Keratinocyte (primary cell): ENCODE results near the gene DUSP7. TPM values are rescaled to one million over a fixed set of nuclear protein-coding genes. Genes with fewer than 3 reads are reported as not detected.

Experiments used
- DNase-seq: peaks from one replicate; pipeline ENCODE4 v3.0.0-alpha.2; 2011; ENCODE audit warnings: low read depth, missing footprints, low spot score
- FAIRE-seq: peaks from 2 replicates; lab custom pipeline; 2011; peaks lifted over from hg19 to GRCh38; lab: Jason Lieb, UNC
- H2AFZ ChIP-seq: 2 replicates; pipeline ENCODE4 v1.6.0; 2012; ENCODE audit warnings: low read length, control low read depth, inconsistent platforms; ENCODE audit not compliant: control insufficient read depth
- H3K27ac ChIP-seq: 2 replicates; pipeline ENCODE4 v1.5.1; 2011; ENCODE audit warnings: low read length; ENCODE audit not compliant: control insufficient read depth, insufficient read depth
- H3K27me3 ChIP-seq: 3 replicates; pipeline ENCODE4 v1.6.0; 2011; ENCODE audit warnings: low read length; ENCODE audit not compliant: control insufficient read depth, insufficient read depth; ENCODE audit errors: extremely low read depth
- H3K36me3 ChIP-seq, 2 experiments: 2 replicates in 1 of 2; 3 replicates in 1 of 2; pipeline ENCODE4 v1.5.1; 2011; ENCODE audit warnings: low read length in 2 of 2, mild to moderate bottlenecking in 1 of 2; ENCODE audit not compliant: control insufficient read depth in 2 of 2, insufficient read depth in 2 of 2; ENCODE audit errors: extremely low read depth in 1 of 2
- H3K4me1 ChIP-seq: 3 replicates; pipeline ENCODE4 v1.5.1; 2011; ENCODE audit warnings: low read length; ENCODE audit not compliant: control insufficient read depth, insufficient read depth; ENCODE audit errors: extremely low read depth
- H3K4me2 ChIP-seq: 3 replicates; pipeline ENCODE4 v1.6.0; 2011; ENCODE audit warnings: low read depth, low read length; ENCODE audit not compliant: control insufficient read depth, insufficient read depth; ENCODE audit errors: extremely low read depth
- H3K4me3 ChIP-seq, 3 experiments: fragments of 200-600 bp in 1 of 3; sonication (generic) in 1 of 3; 2 replicates in 2 of 3; 3 replicates in 1 of 3; pipeline ENCODE4 v1.5.1; 2011 to 2016; ENCODE audit warnings: low read length in 3 of 3, mild to moderate bottlenecking in 3 of 3, control low read depth in 2 of 3, inconsistent platforms in 1 of 3, low read depth in 1 of 3, mixed read lengths in 1 of 3, mixed run types in 1 of 3, moderate library complexity in 1 of 3; ENCODE audit not compliant: control insufficient read depth in 2 of 3, insufficient read depth in 2 of 3; ENCODE audit errors: extremely low read depth in 1 of 3
- H3K79me2 ChIP-seq: 2 replicates; pipeline ENCODE4 v1.6.0; 2012; ENCODE audit warnings: low read length; ENCODE audit not compliant: control insufficient read depth, insufficient read depth
- H3K9ac ChIP-seq: 3 replicates; pipeline ENCODE4 v1.6.0; 2011; ENCODE audit warnings: low read length; ENCODE audit not compliant: control insufficient read depth, insufficient read depth; ENCODE audit errors: extremely low read depth
- H3K9me1 ChIP-seq: 3 replicates; pipeline ENCODE4 v1.6.0; 2011; ENCODE audit warnings: low read length; ENCODE audit not compliant: control insufficient read depth, insufficient read depth; ENCODE audit errors: extremely low read depth
- H3K9me3 ChIP-seq: 2 replicates; pipeline ENCODE4 v1.5.1; 2012; ENCODE audit warnings: low read depth, low read length; ENCODE audit not compliant: control insufficient read depth
- H4K20me1 ChIP-seq: 3 replicates; pipeline ENCODE4 v1.6.0; 2011; ENCODE audit warnings: low read length; ENCODE audit not compliant: control insufficient read depth, insufficient read depth; ENCODE audit errors: extremely low read depth
- EZH2 ChIP-seq: IDR thresholded peaks from one replicate; pipeline ENCODE4 v1.6.1; 2012; ENCODE audit warnings: inconsistent platforms, mild to moderate bottlenecking, low read length, moderate library complexity
- dilution Hi-C: fragments of 300-500 bp; cut with MboI; formaldehyde crosslinking; loops from one replicate; pipeline ENCODE4 v1.7.0; 2020; ENCODE audit warnings: low sequenced_read_pairs; ENCODE audit not compliant: extremely low pct_ligation_motif_present
- polyA plus RNA-seq, 5 experiments: library from polyadenylated mRNA; depleted of rRNA in 3 of 5; stranded (reverse) in 3 of 5; stranded (forward) in 1 of 5; unstranded in 1 of 5; fragments of >200 nt; gene quantifications; 1 replicate in 1 of 5; 2 replicates in 3 of 5; 3 replicates in 1 of 5; pipeline versions ENCODE4 v1.2.1 to v1.2.3, GENCODE V29; 2011 to 2012; ENCODE audit warnings: missing spikeins in 2 of 5, low read depth in 1 of 5, low replicate concordance in 1 of 5
- TF ChIP-seq, protein P1 (sequence below), 3 experiments: IDR thresholded peaks in 1 of 3; conservative IDR thresholded peaks in 1 of 3; optimal IDR thresholded peaks in 1 of 3; 2 replicates in 2 of 3; 3 replicates in 1 of 3; pipeline versions ENCODE3 to v1.5.1; 2011; ENCODE audit warnings: low read length in 3 of 3, mild to moderate bottlenecking in 3 of 3, moderate library complexity in 2 of 3, control low read depth in 1 of 3, inconsistent platforms in 1 of 3; ENCODE audit not compliant: insufficient read depth in 2 of 3; ENCODE audit errors: extremely low read depth in 1 of 3

Gene DUSP7
- polyA plus RNA-seq, 1 donor (not counting 4 experiments of a cell fraction or from before 2014, with no cell fraction given), result 103 TPM

DNA sequence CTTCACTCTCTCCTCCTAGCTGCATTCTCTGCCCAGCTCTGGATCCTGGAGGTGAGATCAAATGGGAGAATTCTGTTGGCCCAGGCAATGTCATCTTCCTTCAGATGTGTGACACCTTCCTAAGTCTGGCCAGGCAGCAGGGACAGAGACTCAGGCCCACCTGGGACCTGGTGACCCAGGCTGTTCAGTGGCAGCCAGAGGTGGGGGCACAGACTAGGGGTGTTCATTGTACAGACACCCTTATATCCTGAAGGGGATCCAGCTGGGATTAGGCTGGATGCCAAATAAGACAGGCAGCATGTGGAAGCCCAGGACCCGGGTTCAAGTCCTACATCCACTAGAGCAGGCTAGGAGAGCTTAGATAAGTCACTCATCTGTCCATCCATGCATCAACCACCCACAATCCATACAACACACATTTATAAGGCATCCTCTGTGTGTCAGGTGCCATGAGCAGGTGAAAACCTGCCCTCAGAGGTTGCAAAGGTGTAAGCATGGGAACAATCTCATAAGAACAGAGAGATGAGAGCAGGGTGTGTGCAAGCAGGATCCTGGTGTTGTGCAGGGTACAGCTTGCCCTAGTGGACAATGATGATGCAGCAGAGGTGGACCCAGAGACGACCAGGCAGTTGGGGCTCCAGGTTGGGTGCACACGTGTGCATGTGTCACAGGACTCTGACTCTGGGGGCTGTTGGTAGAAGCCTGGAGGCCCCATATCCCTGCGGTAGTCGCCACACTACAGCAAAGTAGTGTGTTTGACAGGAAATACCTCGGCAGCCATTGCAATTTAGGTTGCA lies 42.4 kb downstream of the DUSP7 start:
- no peaks in the 10 kb centered on the region for H3K79me2 ChIP-seq
- no peak for TF ChIP-seq EZH2
- TF ChIP-seq, protein P1, sequence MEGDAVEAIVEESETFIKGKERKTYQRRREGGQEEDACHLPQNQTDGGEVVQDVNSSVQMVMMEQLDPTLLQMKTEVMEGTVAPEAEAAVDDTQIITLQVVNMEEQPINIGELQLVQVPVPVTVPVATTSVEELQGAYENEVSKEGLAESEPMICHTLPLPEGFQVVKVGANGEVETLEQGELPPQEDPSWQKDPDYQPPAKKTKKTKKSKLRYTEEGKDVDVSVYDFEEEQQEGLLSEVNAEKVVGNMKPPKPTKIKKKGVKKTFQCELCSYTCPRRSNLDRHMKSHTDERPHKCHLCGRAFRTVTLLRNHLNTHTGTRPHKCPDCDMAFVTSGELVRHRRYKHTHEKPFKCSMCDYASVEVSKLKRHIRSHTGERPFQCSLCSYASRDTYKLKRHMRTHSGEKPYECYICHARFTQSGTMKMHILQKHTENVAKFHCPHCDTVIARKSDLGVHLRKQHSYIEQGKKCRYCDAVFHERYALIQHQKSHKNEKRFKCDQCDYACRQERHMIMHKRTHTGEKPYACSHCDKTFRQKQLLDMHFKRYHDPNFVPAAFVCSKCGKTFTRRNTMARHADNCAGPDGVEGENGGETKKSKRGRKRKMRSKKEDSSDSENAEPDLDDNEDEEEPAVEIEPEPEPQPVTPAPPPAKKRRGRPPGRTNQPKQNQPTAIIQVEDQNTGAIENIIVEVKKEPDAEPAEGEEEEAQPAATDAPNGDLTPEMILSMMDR (optimal IDR thresholded peaks at IDR 0.05 in 1 of 3, IDR thresholded peaks at IDR 0.05 in 1 of 3, conservative IDR thresholded peaks at IDR 0.05 in 1 of 3; ENCODE audit: extremely low read depth in 1 of 3, insufficient read depth in 2 of 3, low read length in 3 of 3), result no peak
- H3K4me1 ChIP-seq, result no peaks in the 10 kb centered on the region
- no peak overlapping the region for H3K4me3 ChIP-seq
- H3K27ac ChIP-seq, result no peak overlapping the region
- H3K9me3 ChIP-seq, result no peaks in the 10 kb centered on the region
- H4K20me1 ChIP-seq, result no peaks in the 10 kb centered on the region
- no peak overlapping the region for H2AFZ ChIP-seq
- H3K27me3 ChIP-seq, result no peaks in the 10 kb centered on the region
- dilution Hi-C loops, result no loop called here
- H3K36me3 ChIP-seq, result no peaks in the 10 kb centered on the region
- no peak overlapping the region for H3K9ac ChIP-seq
- no peaks in the 10 kb centered on the region for H3K9me1 ChIP-seq
- FAIRE-seq (no peak), DNase-seq (no peak)
- no peak overlapping the region for H3K4me2 ChIP-seq

DNA sequence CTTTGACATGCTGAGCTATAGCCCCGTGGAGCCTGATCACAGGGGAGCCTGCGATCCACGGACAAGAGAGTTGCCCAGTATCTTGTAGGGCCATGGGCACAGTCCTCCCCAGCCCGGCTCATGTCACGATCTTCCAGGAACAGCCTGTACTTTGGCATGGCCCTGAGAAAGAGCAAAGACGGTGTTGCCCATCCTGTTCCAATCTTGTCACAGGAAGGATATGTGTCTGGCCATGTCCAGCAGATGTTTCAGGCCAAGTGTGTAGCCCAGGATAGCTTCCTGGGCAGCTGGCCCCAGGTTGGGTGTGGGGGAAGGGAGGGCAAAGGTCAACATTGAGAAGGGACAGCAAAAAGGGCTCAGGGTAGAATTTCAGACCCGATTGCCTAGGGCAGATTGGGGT lies 43.7 kb downstream of the DUSP7 start:
- Histone ChIP-seq H4K20me1 (no peaks in the 10 kb centered on the region), H3K27ac (no peak overlapping the region), H3K4me3 (no peak overlapping the region), H3K36me3 (no peaks in the 10 kb centered on the region), H3K27me3 (no peaks in the 10 kb centered on the region), H3K9ac (no peak overlapping the region), H3K9me3 (no peaks in the 10 kb centered on the region), H3K9me1 (no peaks in the 10 kb centered on the region), H2AFZ (no peak overlapping the region), H3K79me2 (no peaks in the 10 kb centered on the region), H3K4me2 (no peak overlapping the region), H3K4me1 (no peaks in the 10 kb centered on the region)
- dilution Hi-C loops, result no loop called here
- FAIRE-seq (no peak), DNase-seq (no peak)
- no peak for TF ChIP-seq EZH2
- TF ChIP-seq, protein P1 (optimal IDR thresholded peaks at IDR 0.05 in 1 of 3, IDR thresholded peaks at IDR 0.05 in 1 of 3, conservative IDR thresholded peaks at IDR 0.05 in 1 of 3; ENCODE audit: extremely low read depth in 1 of 3, insufficient read depth in 2 of 3, low read length in 3 of 3), result no peak
